Activated gamma-delta T cell (primary cell): ENCODE measurements around the gene VAT1L.

ENCODE experiments used
- DNase-seq: peaks from one replicate; lab custom pipeline; 2025; lab: John Stamatoyannopoulos, UW
- total RNA-seq, 2 donors: gene quantifications; one replicate each; lab custom pipeline; 2026; lab: John Stamatoyannopoulos, UW

The VAT1L gene, protein sequence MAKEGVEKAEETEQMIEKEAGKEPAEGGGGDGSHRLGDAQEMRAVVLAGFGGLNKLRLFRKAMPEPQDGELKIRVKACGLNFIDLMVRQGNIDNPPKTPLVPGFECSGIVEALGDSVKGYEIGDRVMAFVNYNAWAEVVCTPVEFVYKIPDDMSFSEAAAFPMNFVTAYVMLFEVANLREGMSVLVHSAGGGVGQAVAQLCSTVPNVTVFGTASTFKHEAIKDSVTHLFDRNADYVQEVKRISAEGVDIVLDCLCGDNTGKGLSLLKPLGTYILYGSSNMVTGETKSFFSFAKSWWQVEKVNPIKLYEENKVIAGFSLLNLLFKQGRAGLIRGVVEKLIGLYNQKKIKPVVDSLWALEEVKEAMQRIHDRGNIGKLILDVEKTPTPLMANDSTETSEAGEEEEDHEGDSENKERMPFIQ
- 0 to 0.13 reads per million in 2 donors for total RNA-seq

DNA sequence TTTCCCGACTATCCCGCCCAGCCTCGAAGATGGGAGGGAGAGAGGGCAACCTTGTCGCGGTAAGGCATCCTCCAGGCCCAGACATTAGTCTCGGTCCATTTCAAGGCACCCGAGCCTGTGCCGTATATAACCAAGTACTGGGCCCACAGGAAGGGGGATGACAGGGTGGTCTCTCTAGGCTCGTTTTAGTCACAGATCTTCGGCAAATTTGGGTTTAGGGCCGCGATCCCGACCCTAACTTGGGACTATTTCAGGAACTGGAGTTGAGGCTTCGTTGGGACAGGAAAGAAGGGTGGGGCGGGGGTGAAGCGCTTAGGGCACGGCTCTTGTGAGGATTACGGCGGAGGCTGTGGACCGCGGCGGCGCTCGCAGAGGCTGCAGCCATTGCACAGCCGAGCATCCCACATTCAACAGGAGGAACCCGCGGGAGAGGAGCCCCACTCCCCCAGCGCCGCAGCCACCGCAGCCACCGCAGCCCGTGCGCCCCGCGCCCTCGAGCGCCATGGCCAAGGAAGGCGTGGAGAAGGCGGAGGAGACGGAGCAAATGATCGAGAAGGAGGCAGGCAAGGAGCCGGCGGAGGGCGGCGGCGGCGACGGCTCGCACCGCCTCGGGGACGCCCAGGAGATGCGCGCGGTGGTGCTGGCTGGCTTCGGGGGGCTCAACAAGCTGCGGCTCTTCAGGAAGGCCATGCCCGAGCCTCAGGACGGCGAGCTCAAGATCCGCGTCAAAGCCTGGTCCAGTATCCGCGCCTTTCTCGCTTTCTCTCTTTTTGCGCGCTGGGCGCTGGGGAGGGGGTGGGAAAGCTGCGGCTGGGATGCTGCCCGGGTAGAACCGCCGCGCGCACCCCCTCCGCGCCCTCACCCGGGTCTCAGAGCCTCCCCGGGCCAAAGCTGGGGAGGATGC lies at the start of gene VAT1L:
Gene VAT1L, plus strand, starts transcription at position 384 of the 904 bp plus-strand sequence. Its CDS starts 119 bp downstream, at position 503.
- no peak for DNase-seq

DNA sequence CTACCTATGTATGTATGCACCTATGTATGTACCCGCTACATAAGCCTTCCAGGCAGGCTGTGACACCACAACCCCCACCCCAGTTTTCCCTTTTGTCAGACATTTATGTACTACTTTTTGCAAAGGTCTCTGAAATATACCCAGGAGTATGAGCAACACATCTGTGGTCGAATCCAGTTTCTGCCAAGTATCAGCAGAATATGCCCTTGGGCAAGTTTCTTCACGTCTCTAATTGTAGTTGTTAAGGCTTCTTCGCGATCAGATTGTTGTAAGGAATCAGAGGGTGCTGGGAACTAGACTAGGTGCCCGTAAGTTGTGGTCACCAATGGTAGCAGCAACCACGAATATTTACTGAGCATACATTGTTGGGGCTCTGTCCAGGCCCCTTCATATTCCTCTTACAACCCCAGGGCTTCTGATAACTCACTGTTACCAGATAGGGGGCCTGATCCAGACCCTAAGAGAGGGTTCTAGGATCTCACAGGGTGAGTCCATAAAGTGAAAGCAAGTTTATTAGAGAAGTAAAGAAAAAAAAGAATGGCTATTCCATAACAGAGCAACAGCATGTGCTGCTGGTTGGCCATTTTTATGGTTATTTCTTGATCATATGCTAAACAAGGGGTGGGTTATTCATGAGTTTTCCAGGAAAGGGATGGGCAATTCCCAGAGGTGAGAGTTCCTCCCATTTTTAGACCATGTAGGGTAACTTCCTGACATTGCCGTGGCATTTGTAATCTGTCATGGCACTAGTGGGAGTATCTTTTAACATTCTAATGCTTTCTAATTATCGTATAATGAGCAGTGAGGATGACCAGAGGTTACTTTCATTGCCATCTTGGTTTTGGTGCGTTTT lies 49.4 kb upstream of the VAT1L start:
- DNase-seq, result no peak

DNA sequence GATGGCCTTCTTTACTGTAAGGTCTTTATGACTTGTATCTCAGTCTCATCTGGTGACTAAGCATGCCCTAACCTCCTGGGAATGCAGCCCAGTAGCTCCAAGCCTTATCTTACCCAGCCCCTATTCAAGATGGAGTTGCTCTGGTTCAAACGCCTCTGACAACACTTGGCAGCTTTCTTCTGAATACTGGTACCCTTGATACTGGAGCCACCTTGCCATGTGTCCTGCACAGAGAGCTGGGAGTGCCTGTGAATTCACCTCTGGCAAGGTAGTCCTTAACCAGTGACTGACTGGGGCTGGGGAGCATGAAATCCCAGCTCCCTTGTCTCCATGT lies 48.8 kb upstream of the VAT1L start:
- DNase-seq, result no peak

DNA sequence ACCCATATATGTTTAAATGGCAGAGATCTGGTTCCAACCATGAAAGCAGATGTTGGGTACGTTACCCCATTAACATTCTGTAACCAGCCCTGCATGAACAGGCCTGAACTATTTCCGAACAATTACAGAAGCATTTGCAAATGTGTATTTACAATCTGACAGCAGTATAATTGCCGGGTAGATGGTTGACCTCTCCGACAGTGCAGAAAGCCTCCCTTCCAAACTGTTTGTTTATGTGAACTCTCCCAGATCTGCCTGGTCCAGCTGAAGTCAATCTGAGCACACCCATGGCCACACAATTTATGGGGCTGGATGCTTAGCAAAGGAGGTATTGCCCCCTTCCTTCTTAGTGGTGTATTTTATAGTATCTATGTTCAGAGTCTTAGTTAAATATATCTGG lies 44.2 kb upstream of the VAT1L start:
- DNase-seq, result no peak

DNA sequence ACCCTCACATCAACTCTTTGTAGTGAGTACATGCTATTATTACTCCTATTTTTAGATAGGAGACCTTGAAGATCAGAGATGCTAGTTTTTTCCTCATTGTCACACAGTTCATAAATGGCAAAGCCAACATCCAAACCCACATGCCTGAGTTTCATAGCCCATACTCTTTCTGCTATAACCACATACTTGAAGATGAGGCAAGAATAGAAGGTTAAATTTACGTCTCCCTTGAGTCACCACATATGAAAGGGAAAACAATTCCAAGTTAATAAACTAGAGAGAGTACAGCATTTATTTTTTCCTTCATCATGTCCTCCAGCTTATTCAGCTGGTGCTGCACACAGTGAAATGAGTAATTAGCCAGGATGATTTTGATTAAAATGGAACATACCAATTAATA lies 42.4 kb upstream of the VAT1L start:
- no peak for DNase-seq

DNA sequence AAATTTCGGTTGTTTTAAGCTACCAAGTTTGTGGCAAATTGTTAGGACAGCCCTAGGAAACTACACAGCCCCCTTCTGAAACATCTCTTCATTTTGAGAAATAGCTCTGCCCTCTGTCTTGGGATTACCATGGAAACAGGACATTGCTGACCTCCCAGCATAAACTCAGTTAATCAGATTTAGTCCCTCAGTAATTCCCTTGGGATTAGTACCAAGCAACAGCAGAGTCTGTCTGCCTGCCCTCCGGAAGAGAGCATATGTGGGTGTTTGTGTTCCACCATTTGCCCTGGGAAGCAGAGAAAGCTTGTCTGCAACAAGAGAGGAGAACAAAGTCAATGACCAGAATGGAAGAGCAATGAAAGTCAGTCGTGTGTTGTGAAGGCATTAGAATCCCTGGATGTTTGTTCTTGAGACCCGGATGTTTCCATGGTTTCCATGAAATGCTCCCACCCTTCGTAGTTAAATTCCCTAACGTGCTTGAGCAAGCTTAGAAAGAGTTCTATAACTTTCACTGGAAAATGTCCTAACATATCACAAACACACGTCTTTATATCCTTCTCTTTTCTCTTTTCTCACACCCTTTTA lies 39.9 kb upstream of the VAT1L start:
- no peak for DNase-seq

DNA sequence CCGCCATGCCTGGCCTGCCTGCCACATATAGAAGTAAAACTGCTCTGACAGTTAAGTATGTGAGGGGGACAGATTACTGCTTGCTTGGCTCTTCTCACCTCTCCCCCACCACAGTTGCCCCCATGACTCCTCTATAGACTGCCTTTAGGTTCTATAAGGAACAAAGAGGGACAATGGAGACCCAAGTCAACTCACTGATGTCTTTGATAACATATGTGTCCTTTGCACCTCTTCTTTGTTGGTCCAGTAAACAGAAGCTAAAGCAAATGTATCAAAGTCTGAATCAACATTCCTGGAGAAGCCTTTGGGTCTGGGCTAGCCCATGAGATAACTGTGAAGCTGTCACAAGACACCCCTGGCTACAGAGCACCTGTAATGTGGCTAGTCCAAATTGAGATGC lies 38.9 kb upstream of the VAT1L start:
- no peak for DNase-seq

DNA sequence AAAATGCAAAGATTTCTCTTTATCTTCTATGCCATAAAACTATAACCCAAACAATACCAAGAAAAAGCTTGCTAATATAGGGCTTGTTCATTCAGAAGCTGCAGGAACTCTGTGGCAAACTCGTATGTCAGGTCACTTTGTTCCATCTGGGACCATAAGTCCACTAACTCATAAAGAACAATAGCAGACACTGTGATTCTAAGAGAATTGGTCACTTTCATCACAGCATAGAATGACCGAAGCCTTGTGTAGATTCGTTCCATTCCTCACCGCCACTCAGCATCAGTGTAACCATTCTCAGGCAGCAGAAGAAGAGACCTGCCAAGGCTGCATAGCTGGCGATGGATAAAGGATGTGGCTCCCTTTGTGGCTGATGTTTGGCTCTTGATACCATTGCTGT lies 30.3 kb upstream of the VAT1L start:
- DNase-seq, result no peak

DNA sequence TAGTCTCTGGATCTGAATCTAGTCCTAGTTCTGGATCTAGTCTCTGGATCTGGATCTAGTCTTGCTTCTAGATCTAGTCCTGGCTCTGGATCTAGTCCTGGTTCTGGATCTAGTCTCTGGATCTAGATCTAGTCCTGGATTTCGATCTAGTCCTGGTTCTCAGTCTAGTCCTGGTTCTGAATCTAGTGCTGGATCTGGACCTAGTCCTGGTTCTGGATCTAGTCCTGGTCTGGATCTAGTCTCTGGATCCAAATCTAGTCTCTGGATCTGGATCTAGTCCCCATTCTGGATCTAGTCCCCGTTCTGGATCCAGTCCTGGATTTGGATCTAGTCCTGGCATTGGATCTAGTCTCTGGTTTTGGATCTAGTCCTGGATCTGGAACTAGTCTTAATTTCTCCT lies 29.9 kb upstream of the VAT1L start:
- DNase-seq, result no peak

DNA sequence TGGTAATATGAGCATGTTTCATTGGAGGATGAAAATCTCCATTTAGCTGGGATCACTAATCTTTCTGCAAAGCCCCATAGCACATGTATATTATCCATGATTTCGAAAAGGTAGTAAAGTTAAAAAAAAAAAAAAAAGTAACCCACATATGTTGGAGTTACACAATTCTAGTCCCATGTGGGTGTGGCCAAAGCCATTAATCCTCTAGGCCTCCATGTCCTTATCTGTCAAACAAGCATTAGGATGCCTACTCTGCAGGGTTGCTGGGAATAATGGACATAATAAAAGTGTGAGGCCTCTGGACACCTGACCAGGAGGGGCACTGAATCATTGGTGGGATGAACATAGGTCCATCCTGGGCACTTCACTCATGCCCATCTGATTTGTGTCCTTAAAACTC lies 29.2 kb upstream of the VAT1L start:
- no peak for DNase-seq

DNA sequence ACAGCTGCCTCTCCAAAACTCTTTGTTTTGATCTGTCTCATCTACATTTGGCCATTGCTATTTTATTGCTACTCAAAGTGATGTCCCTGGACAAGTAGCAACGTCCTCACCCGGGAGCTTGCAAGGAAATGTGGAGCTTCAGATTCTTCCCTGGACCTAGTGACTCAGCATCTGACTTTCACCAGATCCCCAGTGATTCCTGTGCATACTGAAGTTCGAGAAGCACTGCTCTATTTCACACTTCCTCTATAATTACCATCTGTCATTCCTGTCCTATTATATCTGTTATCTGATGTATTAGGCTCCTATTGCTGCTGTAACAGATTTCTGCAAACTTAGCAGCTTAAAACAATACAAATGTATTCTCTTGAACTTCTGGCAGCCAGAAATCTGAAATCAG lies 28.5 kb upstream of the VAT1L start:
- DNase-seq, result no peak

DNA sequence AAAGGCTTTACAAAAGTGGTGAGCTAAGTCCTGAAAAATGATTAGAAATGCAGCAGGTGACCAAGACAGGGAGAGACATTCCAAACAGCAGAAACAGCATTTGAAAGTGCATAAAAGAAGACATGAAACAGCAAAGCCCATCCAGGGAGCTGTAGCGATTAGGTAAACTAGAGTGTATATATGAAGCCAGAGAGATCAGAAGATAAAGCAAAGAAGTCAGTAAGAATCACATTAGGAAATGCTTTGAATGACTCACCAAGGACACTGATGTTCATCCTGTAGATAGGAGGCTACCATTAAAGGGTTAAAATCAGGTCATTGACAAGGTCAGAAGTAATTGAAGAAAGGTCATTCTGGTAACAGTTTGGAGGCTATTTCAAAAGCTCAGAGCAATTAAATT lies 27.6 kb upstream of the VAT1L start:
- DNase-seq, result no peak

DNA sequence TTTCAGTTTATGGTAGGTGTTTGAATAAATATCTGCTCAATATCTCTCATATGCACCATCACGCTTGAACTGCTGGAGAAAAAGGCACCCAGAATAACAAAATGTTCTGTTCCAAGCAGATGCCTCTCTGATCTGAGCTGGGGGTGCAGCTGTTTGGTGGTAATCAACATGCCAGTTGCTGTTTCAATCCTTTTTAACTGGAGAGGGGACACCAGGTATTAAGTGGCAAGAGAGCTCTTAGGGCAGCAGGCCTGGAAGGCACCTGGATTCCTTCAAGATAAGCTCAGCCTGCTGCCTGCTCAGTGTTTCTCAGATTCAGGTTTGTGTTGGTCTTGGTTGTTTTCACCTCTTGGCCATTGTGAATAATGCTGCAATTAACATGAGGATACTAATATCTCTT lies 27.2 kb upstream of the VAT1L start:
- DNase-seq, result no peak

DNA sequence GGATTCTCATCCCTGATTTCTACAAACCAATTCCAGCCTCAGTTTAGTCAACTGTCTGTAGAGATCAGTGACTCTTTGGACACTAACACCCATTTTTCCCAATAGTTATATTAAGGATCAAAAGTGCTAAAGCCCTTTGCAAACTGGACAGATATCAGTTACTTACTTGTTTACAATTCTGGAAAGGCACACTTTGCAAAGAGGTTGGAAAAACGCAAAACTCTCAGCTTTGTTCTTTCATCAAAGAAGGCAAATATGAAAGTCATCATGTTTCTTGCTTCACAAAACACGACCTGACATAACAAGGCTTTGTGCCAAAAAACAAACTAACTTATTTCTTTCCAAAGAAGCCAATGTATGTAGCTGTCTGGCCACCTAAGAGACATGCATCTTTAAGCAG lies 26.1 kb upstream of the VAT1L start:
- no peak for DNase-seq

DNA sequence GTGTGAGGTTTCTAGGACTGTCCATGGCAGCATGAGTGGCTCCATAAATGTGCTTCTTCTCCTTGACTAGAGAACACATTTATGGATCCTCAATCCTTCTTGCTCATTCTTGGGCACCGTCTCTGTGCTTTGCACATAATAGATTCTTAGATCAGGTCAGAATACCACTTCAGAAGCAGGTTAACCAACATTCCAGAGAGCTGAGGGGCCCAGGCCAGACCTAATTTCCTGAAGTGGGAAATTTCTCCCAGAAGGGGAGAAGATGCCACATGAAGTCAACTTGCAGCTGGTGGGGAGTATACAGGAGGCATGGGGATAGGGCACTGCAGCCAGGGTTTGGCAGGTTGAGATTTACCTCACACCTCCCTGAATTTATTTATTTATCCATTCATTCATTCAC lies 24.4 kb upstream of the VAT1L start:
- no peak for DNase-seq

DNA sequence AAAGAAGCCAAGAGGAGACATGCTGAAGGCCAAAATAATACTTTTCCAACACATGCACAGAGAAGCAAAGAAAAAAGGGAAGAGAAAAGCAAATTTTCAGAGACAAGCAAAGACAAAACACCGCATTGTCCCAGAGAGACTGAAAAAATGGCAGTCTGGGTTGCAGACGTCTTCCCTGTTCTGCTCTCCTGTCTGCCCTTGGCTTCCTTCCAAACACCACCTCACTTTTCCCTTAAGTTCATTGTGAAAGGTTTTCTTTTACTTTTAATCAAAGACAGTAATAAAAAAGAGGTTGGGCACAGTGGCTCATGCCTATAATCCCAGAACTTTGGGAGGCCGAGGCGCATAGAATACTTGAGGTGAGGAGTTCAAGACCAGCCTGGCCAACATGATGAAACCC lies 21.2 kb upstream of the VAT1L start:
- DNase-seq, result no peak

DNA sequence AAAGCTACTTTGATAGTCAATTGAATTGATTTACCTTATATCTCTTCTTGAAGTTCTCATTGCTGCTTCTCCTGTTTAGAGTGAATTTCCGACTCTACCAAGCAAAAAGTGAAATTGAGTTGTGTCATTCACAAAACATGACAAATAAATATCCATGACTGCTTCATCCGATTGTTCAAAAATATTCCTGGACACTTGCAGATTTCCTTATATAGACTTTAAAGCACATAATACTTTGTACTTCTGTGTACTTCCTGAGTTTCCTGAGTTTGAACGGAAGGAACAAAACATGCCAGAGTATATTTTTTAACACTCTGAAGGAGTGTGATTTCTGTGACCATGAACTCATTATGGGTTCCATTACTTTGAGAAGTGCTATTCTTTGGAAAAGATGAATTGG lies 20.5 kb upstream of the VAT1L start:
- no peak for DNase-seq

DNA sequence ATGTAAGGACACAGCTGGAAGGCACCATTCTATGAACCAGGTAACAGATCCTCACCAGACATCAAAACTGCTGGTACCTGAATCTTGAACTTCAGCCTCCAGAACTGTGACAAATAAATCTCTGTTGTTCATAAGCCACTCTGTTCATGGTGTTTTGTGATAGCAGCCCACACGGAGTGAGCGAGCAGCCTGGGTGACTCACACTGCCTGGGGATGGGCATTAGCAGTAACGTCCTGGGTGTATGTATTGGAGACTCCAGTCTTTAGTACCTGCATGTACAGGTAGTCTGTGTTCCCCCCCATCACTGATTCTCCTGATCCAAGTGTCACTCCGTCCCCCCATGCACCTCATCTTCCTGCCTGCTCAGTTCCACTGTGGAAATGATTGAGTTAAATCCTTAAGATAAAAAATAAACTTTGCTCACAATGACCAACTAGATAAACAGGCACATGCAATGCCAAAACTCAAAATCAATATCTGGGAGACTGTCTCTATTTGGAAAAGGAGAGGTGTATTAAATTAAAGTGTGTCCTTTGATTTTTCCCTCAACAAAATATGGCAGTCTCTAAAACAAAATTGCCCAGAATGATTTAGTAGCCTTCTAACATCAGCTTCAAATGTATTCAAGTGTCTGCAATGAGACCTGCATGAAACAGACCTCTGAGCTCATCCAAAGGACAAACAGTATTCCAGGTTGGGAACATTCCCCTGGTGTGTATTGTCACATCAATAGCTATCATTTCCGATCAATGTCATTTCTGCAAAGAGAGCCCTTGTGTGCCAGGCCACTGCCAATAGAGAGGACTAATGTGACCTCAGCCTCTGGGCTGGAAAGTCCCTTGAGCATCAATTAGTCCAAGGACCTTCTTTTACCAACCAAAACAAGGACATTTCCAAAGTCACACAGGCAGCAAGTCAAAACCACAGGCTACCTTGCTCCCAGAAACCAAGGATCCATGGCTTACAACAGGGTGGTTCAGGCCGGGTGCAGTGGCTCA lies 12.2 kb upstream of the VAT1L start:
- no peak for DNase-seq

DNA sequence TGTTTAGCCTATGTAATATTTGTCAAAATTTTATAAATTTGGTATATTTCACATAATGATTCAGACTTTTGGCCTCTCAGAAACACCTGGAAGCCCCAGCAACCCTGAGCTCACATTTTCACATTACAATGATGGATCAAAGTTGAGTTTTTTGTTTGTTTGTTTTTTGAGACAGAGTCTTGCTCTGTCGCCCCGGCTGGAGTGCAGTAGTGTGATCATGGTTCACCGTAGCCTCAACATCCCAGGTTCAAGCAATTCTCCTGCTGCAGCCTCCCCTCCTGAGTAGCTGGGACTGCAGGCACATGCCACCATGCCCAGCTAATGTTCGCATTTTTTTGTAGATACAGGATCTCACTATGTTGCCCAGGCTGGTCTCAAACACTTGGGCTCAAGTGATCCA lies 10.6 kb upstream of the VAT1L start:
- no peak for DNase-seq

DNA sequence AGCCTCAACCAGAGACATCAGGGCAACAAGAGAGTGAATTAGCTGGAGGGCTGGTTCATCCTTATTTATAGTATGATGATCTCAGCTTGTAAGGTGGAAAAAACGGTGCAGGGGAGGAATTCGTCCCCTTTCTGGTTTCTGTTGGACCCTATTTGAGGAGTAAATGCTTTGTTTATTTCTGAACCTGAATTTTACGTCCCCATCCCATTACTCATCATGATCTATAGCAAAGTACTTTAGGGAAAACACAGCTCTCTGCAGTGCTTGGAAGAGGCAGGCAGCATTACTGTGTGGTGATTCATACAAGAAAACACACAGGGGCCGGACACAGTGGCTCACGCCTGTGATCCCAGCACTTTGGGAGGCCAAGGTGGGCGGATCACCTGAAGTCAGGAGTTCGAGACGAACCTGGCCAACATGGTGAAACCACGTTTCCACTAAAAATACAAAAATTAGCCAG lies 8.0 kb upstream of the VAT1L start:
- no peak for DNase-seq

DNA sequence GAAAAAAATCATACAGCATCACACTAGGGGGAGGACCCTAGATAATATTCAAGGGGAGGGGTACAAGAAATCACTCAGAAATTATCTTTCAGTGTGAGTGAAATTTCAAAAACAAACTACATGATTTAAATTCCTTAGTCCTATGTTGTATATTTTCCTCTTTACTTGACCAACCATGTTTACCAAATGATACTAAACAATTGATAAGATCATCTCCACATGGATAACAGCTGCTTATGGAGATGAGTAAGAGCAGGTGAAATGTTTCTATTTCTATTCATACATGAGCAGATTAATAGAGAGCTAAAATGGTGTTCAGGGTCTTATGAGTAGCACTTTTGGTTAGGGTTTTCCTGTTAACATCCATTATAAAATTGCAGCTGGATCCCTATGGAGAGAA lies 7.3 kb upstream of the VAT1L start:
- no peak for DNase-seq
